Hepatocyte (in vitro differentiated cells): ENCODE measurements around the gene IDH1. TPM values are rescaled to one million over a fixed set of nuclear protein-coding genes. Genes with fewer than 3 reads are reported as not detected.
"Not testable (repeated sequence)": the region's sequence is repeated elsewhere in the genome, so short reads cannot be mapped to it uniquely, and the experiment has no call there.

Experiments used
- DNase-seq: peaks from one replicate; pipeline ENCODE4 v3.0.0-alpha.2; 2016; ENCODE audit warnings: low spot score
- H2AFZ ChIP-seq: fragments of 200-600 bp; sonication (generic); 2 replicates; pipeline ENCODE4 v1.6.0; 2016; ENCODE audit warnings: antibody characterized with exemption, mild to moderate bottlenecking
- H3K27ac ChIP-seq: fragments of 200-600 bp; sonication (generic); 2 replicates; pipeline ENCODE4 v1.5.1; 2016; ENCODE audit warnings: mild to moderate bottlenecking
- H3K27me3 ChIP-seq: fragments of 200-600 bp; sonication (generic); 2 replicates; pipeline ENCODE4 v1.6.1; 2016
- H3K36me3 ChIP-seq: fragments of 200-600 bp; sonication (generic); replicated peaks from 2 replicates; pipeline ENCODE4 v1.5.1; 2016; ENCODE audit warnings: low read depth; ENCODE audit not compliant: insufficient read depth
- H3K4me1 ChIP-seq: fragments of 200-600 bp; sonication (generic); 2 replicates; pipeline ENCODE4 v1.5.1; 2016; ENCODE audit warnings: mild to moderate bottlenecking, moderate library complexity; ENCODE audit not compliant: insufficient read depth
- H3K4me2 ChIP-seq: fragments of 200-600 bp; sonication (generic); 2 replicates; pipeline ENCODE4 v1.6.0; 2016
- H3K4me3 ChIP-seq: fragments of 200-600 bp; sonication (generic); 2 replicates; pipeline ENCODE4 v1.5.1; 2016; ENCODE audit warnings: mild to moderate bottlenecking
- H3K79me2 ChIP-seq: fragments of 200-600 bp; sonication (generic); 2 replicates; pipeline ENCODE4 v1.6.0; 2017; ENCODE audit warnings: mild to moderate bottlenecking
- H3K9me2 ChIP-seq: fragments of 200-600 bp; sonication (generic); replicated peaks from 2 replicates; pipeline ENCODE4 v1.6.0; 2017; ENCODE audit warnings: mild to moderate bottlenecking; ENCODE audit not compliant: insufficient read depth
- H3K9me3 ChIP-seq: fragments of 200-600 bp; sonication (generic); 2 replicates; pipeline ENCODE4 v1.5.1; 2016; ENCODE audit warnings: low read depth, mild to moderate bottlenecking
- H4K20me1 ChIP-seq: fragments of 200-600 bp; sonication (generic); 2 replicates; pipeline ENCODE4 v1.6.0; 2016; ENCODE audit warnings: mild to moderate bottlenecking; ENCODE audit not compliant: insufficient read depth, poor library complexity, severe bottlenecking
- CTCF ChIP-seq: fragments of 200-600 bp; sonication (generic); IDR thresholded peaks from 2 replicates; pipeline ENCODE4 v1.5.1; 2016; ENCODE audit warnings: antibody characterized with exemption, mild to moderate bottlenecking; ENCODE audit not compliant: poor library complexity
- EZH2 ChIP-seq: fragments of 200-600 bp; sonication (generic); IDR thresholded peaks from 2 replicates; pipeline ENCODE4 v1.6.1; 2016; ENCODE audit warnings: antibody characterized with exemption, mild to moderate bottlenecking, borderline replicate concordance
- EZH2phosphoT487 ChIP-seq: fragments of 200-600 bp; sonication (generic); IDR thresholded peaks from one replicate; pipeline ENCODE4 v1.6.1; 2018; ENCODE audit warnings: antibody characterized with exemption, mild to moderate bottlenecking, low read depth, moderate library complexity; ENCODE audit not compliant: unreplicated experiment, severe bottlenecking
- WGBS: methylation state at CpG from one replicate; pipeline ENCODE4 v1.1.6; 2016; ENCODE audit warnings: low lambda C conversion rate; ENCODE audit errors: missing lambda C conversion rate; 5-methylcytosine and 5-hydroxymethylcytosine counted together
- polyA plus RNA-seq: library from polyadenylated mRNA; unstranded; fragments of >200 nt; fragmentation: Nextera tagmentation; extraction: Ambion mirVana; gene quantifications from 2 replicates; pipeline ENCODE4 v1.2.1, GENCODE V29; 2016
- total RNA-seq: library from RNA; depleted of rRNA; stranded (reverse); fragments of >200 nt; gene quantifications from 2 replicates; pipeline ENCODE4 v1.2.3, GENCODE V29; 2014

IDH1 gene
- total and polyA plus RNA-seq, 2 experiments from 2014 or later = 263 to 411 TPM

- Histone ChIP-seq H3K4me3 (no peak overlapping the region), H3K27ac (no peak overlapping the region), H3K36me3 (no peaks in the 10 kb centered on the region), H4K20me1 (no peaks in the 10 kb centered on the region), H3K27me3 (no peaks in the 10 kb centered on the region), H3K9me2 (no peaks in the 10 kb centered on the region), H3K4me1 (no peaks in the 10 kb centered on the region), H2AFZ (no peak overlapping the region), H3K9me3 (peaks cover 5% of the 10 kb centered on the region), H3K4me2 (no peak overlapping the region), H3K79me2 (no peaks in the 10 kb centered on the region)
- no peak for TF ChIP-seq CTCF
- no peak for TF ChIP-seq EZH2
- no peak for TF ChIP-seq EZH2phosphoT487
- 100% methylated on average over 1 of the region's 1 CpG for WGBS
- DNase-seq = no peak
Measured at GRCh38 chr2:208228476-208228875, 26.4 kb downstream of the IDH1 start.

GRCh38 chr2:208227581-208228232 is 27.2 kb downstream of the IDH1 start:
- no peaks in the 10 kb centered on the region for H3K79me2 ChIP-seq
- H4K20me1 ChIP-seq = no peaks in the 10 kb centered on the region
- no peaks in the 10 kb centered on the region for H3K4me1 ChIP-seq
- no peak overlapping the region for H3K4me3 ChIP-seq
- H3K36me3 ChIP-seq = no peaks in the 10 kb centered on the region
- H2AFZ ChIP-seq = no peak overlapping the region
- no peak for DNase-seq
- no peak for TF ChIP-seq EZH2phosphoT487
- TF ChIP-seq CTCF = no peak
- no peak for TF ChIP-seq EZH2
- no peaks in the 10 kb centered on the region for H3K9me2 ChIP-seq
- H3K27ac ChIP-seq = no peak overlapping the region
- H3K9me3 ChIP-seq = peaks cover 5% of the 10 kb centered on the region
- no peaks in the 10 kb centered on the region for H3K27me3 ChIP-seq
- 97% methylated on average over 27 of the region's 33 CpGs for WGBS
- no peak overlapping the region for H3K4me2 ChIP-seq

GRCh38 chr2:208224802-208225201 is 30.1 kb downstream of the IDH1 start:
- Histone ChIP-seq H3K9me2 (no peaks in the 10 kb centered on the region), H4K20me1 (no peaks in the 10 kb centered on the region), H3K4me1 (no peaks in the 10 kb centered on the region), H3K4me2 (no peak overlapping the region), H3K27me3 (no peaks in the 10 kb centered on the region), H3K36me3 (no peaks in the 10 kb centered on the region), H3K4me3 (no peak overlapping the region), H2AFZ (no peak overlapping the region), H3K79me2 (no peaks in the 10 kb centered on the region), H3K9me3 (no peaks in the 10 kb centered on the region), H3K27ac (no peak overlapping the region)
- 95% methylated on average over 2 of the region's 2 CpGs for WGBS
- no peak for TF ChIP-seq EZH2
- DNase-seq = no peak

- Histone ChIP-seq H3K79me2 (no peaks in the 10 kb centered on the region), H3K4me1 (no peaks in the 10 kb centered on the region), H3K4me3 (no peak overlapping the region), H3K27me3 (no peaks in the 10 kb centered on the region), H3K27ac (no peak overlapping the region), H3K4me2 (no peak overlapping the region), H4K20me1 (no peaks in the 10 kb centered on the region), H3K9me2 (no peaks in the 10 kb centered on the region), H2AFZ (no peak overlapping the region), H3K9me3 (no peaks in the 10 kb centered on the region), H3K36me3 (no peaks in the 10 kb centered on the region)
- no peak for TF ChIP-seq EZH2
- TF ChIP-seq EZH2phosphoT487 = no peak
- DNase-seq = no peak
- 63% methylated on average over 3 of the region's 3 CpGs for WGBS
Measured at GRCh38 chr2:208222351-208222750, 32.5 kb downstream of the IDH1 start.

- not testable (repeated sequence) for H4K20me1 ChIP-seq, H3K9me3 ChIP-seq, H2AFZ ChIP-seq, H3K79me2 ChIP-seq, H3K4me1 ChIP-seq, H3K36me3 ChIP-seq, H3K4me2 ChIP-seq, H3K9me2 ChIP-seq, DNase-seq, H3K27me3 ChIP-seq, H3K27ac ChIP-seq, H3K4me3 ChIP-seq
- 94% methylated on average over 3 of the region's 3 CpGs for WGBS
Measured at GRCh38 chr2:208221873-208222272, 33.0 kb downstream of the IDH1 start.
